H1 (cell line): Measurements from ENCODE around the gene ADARB2. TPM values are rescaled to one million over a fixed set of nuclear protein-coding genes. Genes with fewer than 3 reads are reported as not detected.

ENCODE experiments used
- CTCF ChIA-PET: fragments of 300-600 bp; sonication (Branson Sonifier 250); formaldehyde crosslinking; loops from one replicate; lab custom pipeline; 2021; ENCODE audit not compliant: partially characterized antibody; lab: Charles Lee
- POLR2A ChIA-PET: fragments of 300-600 bp; sonication (Branson Sonifier 250); formaldehyde crosslinking; loops from one replicate; lab custom pipeline; 2021; ENCODE audit warnings: inconsistent platforms; ENCODE audit not compliant: partially characterized antibody; lab: Charles Lee
- DNase-seq, 2 experiments: peaks; one replicate each; pipeline versions ENCODE4 v3.0.0 to v3.0.0-alpha.2; 2010 to 2022; ENCODE audit warnings: low spot score in 2 of 2, low read depth in 1 of 2, mixed read lengths in 1 of 2
- FAIRE-seq: peaks from 2 replicates; lab custom pipeline; 2011; peaks lifted over from hg19 to GRCh38; lab: Jason Lieb, UNC
- H2AFZ ChIP-seq: 2 replicates; pipeline ENCODE4 v1.8.1; 2012; ENCODE audit warnings: low read length, inconsistent platforms
- H2AK5ac ChIP-seq: 2 replicates; pipeline ENCODE4 v1.6.1; 2013; ENCODE audit warnings: low read depth, low read length
- H2BK120ac ChIP-seq: replicated peaks from 2 replicates; pipeline ENCODE3; 2013; ENCODE audit warnings: low read depth, low read length, inconsistent platforms
- H2BK12ac ChIP-seq: 2 replicates; pipeline ENCODE4 v1.6.1; 2013; ENCODE audit warnings: low read depth, low read length
- H2BK15ac ChIP-seq: 2 replicates; pipeline ENCODE4 v1.6.1; 2013; ENCODE audit warnings: low read length
- H2BK20ac ChIP-seq: 2 replicates; pipeline ENCODE4 v1.6.1; 2013; ENCODE audit warnings: low read length
- H2BK5ac ChIP-seq: 2 replicates; pipeline ENCODE4 v1.6.1; 2013; ENCODE audit warnings: low read depth, low read length
- H3K14ac ChIP-seq: 2 replicates; pipeline ENCODE4 v1.6.1; 2013; ENCODE audit warnings: inconsistent platforms; ENCODE audit not compliant: insufficient read length
- H3K18ac ChIP-seq: 2 replicates; pipeline ENCODE4 v1.6.1; 2013; ENCODE audit warnings: low read length; ENCODE audit errors: extremely low read depth
- H3K23ac ChIP-seq: 2 replicates; pipeline ENCODE4 v1.6.1; 2013; ENCODE audit warnings: inconsistent platforms; ENCODE audit not compliant: insufficient read length
- H3K23me2 ChIP-seq: 2 replicates; pipeline ENCODE4 v1.6.1; 2013; ENCODE audit warnings: low read depth, low read length
- H3K27ac ChIP-seq: 2 replicates; pipeline ENCODE4 v1.6.1; 2011; ENCODE audit warnings: low read depth, low read length, inconsistent platforms
- H3K27me3 ChIP-seq, 4 experiments: replicated peaks in 1 of 4; 1 replicate in 1 of 4; 2 replicates in 3 of 4; pipeline versions ENCODE4 v1.6.1 to v1.8.1; 2011 to 2013; ENCODE audit warnings: low read length in 3 of 4, mild to moderate bottlenecking in 3 of 4, inconsistent platforms in 2 of 4, mixed read lengths in 2 of 4, moderate library complexity in 1 of 4; ENCODE audit not compliant: control insufficient read depth in 3 of 4, insufficient read depth in 3 of 4; ENCODE audit errors: extremely low read depth in 1 of 4
- H3K36me3 ChIP-seq, 4 experiments: 2 replicates each; pipeline versions ENCODE4 v1.6.1 to v1.8.1; 2011 to 2013; ENCODE audit warnings: mild to moderate bottlenecking in 4 of 4, low read length in 3 of 4, moderate library complexity in 2 of 4, control low read depth in 1 of 4, inconsistent platforms in 1 of 4; ENCODE audit not compliant: insufficient read depth in 4 of 4, control insufficient read depth in 2 of 4
- H3K4ac ChIP-seq: replicated peaks from 2 replicates; pipeline ENCODE3; 2013; ENCODE audit warnings: low read length, low read depth, mixed read lengths, inconsistent platforms; ENCODE audit not compliant: insufficient read length
- H3K4me1 ChIP-seq, 4 experiments: replicated peaks in 1 of 4; 1 replicate in 1 of 4; 2 replicates in 3 of 4; pipeline versions ENCODE4 v1.6.1 to v1.8.1; 2011 to 2013; ENCODE audit warnings: low read length in 3 of 4, inconsistent platforms in 2 of 4, mixed read lengths in 1 of 4; ENCODE audit not compliant: insufficient read depth in 4 of 4, control insufficient read depth in 3 of 4
- H3K4me2 ChIP-seq, 2 experiments: 2 replicates each; pipeline versions ENCODE4 v1.6.1 to v1.8.1; 2011 to 2013; ENCODE audit warnings: low read depth in 2 of 2, low read length in 2 of 2, control low read depth in 1 of 2, inconsistent platforms in 1 of 2, mild to moderate bottlenecking in 1 of 2; ENCODE audit not compliant: insufficient read depth in 1 of 2
- H3K4me3 ChIP-seq, 4 experiments: fragments of 200-600, 300-600 bp in 1 of 4; sonication (generic), shearing (Covaris generic), sonication (Bioruptor Twin) in 1 of 4; 2 replicates each; pipeline versions ENCODE4 v1.5.1 to v1.8.1; 2011 to 2016; ENCODE audit warnings: low read length in 4 of 4, low read depth in 3 of 4, control low read depth in 2 of 4, inconsistent platforms in 2 of 4, mild to moderate bottlenecking in 2 of 4, mixed read lengths in 1 of 4, moderate library complexity in 1 of 4; ENCODE audit not compliant: insufficient read depth in 2 of 4; ENCODE audit errors: extremely low read depth in 1 of 4
- H3K56ac ChIP-seq: replicated peaks from 2 replicates; pipeline ENCODE3; 2013; ENCODE audit warnings: low read depth, mild to moderate bottlenecking, mixed read lengths, low read length, inconsistent platforms; ENCODE audit not compliant: insufficient read length
- H3K79me1 ChIP-seq: 2 replicates; pipeline ENCODE4 v1.6.1; 2013; ENCODE audit warnings: low read depth, low read length, control low read depth
- H3K79me2 ChIP-seq, 2 experiments: 2 replicates each; pipeline versions ENCODE4 v1.6.1 to v1.8.1; 2012 to 2013; ENCODE audit warnings: low read length in 2 of 2, mild to moderate bottlenecking in 2 of 2, inconsistent platforms in 1 of 2; ENCODE audit not compliant: insufficient read depth in 2 of 2, control insufficient read depth in 1 of 2
- H3K9ac ChIP-seq, 4 experiments: replicated peaks in 1 of 4; 1 replicate in 1 of 4; 2 replicates in 3 of 4; pipeline versions ENCODE4 v1.6.1 to v1.8.1; 2011 to 2013; ENCODE audit warnings: low read depth in 3 of 4, low read length in 3 of 4, control low read depth in 2 of 4, mild to moderate bottlenecking in 2 of 4, moderate library complexity in 2 of 4, inconsistent platforms in 1 of 4; ENCODE audit errors: extremely low read depth in 1 of 4
- H3K9me3 ChIP-seq, 2 experiments: 2 replicates each; pipeline versions ENCODE4 v1.6.1 to v1.8.1; 2012 to 2013; ENCODE audit warnings: mild to moderate bottlenecking in 2 of 2, moderate library complexity in 2 of 2, control low read depth in 1 of 2, inconsistent platforms in 1 of 2, low read depth in 1 of 2, low read length in 1 of 2, mixed read lengths in 1 of 2; ENCODE audit not compliant: insufficient read depth in 2 of 2
- H4K20me1 ChIP-seq, 2 experiments: replicated peaks in 1 of 2; 2 replicates each; pipeline versions ENCODE3 to v1.8.1; 2011 to 2013; ENCODE audit warnings: inconsistent platforms in 2 of 2, low read length in 2 of 2, mild to moderate bottlenecking in 1 of 2; ENCODE audit not compliant: insufficient read depth in 2 of 2, control insufficient read depth in 1 of 2
- H4K5ac ChIP-seq: 2 replicates; pipeline ENCODE4 v1.6.1; 2013; ENCODE audit warnings: low read length, low read depth, mixed read lengths, inconsistent platforms; ENCODE audit not compliant: insufficient read length
- H4K8ac ChIP-seq: 2 replicates; pipeline ENCODE4 v1.8.0; 2013; ENCODE audit warnings: mild to moderate bottlenecking, moderate library complexity, low read length, inconsistent platforms; ENCODE audit not compliant: insufficient read depth; ENCODE audit errors: extremely low read depth
- H4K91ac ChIP-seq: replicated peaks from 2 replicates; pipeline ENCODE3; 2013; ENCODE audit warnings: low read length, mixed read lengths, inconsistent platforms; ENCODE audit not compliant: insufficient read length
- EZH2 ChIP-seq: fragments of 200-600 bp; sonication (generic); IDR thresholded peaks from 2 replicates; pipeline ENCODE4 v1.7.1; 2012; ENCODE audit warnings: low read depth, mild to moderate bottlenecking, moderate library complexity, low read length, inconsistent platforms; ENCODE audit not compliant: severe bottlenecking
- NANOG ChIP-seq: IDR thresholded peaks from 2 replicates; pipeline ENCODE4 v1.6.1; 2011; ENCODE audit warnings: low read length, low read depth, mild to moderate bottlenecking, inconsistent platforms; ENCODE audit not compliant: insufficient read depth, poor library complexity, severe bottlenecking
- TBP ChIP-seq: IDR thresholded peaks from 2 replicates; pipeline ENCODE4 v1.6.1; 2011; ENCODE audit warnings: low read depth, low read length, improper control_type of control experiment
- WGBS, 2 experiments: shearing (Covaris generic) in 1 of 2; methylation state at CpG; one replicate each; pipeline versions ENCODE4 v1.1.6 to v1.1.7; 2013 to 2015; ENCODE audit warnings: low lambda C conversion rate in 2 of 2, mixed read lengths in 2 of 2, inconsistent platforms in 1 of 2, low coverage in 1 of 2, missing lambda C conversion rate in 1 of 2; ENCODE audit not compliant: insufficient replicate concordance in 2 of 2, insufficient coverage in 1 of 2, insufficient read length in 1 of 2; ENCODE audit errors: extremely low coverage in 1 of 2, missing lambda C conversion rate in 1 of 2; 5-methylcytosine and 5-hydroxymethylcytosine counted together
- polyA plus RNA-seq, 7 experiments: library from polyadenylated mRNA; depleted of rRNA in 3 of 7; stranded (reverse) in 5 of 7; unstranded in 2 of 7; fragments of >200 nt in 5 of 7; fragments of 200-250 nt in 2 of 7; gene quantifications; 1 replicate in 5 of 7; 2 replicates in 1 of 7; 4 replicates in 1 of 7; pipeline versions ENCODE4 v1.2.1 to v1.2.3, GENCODE V29; 2011 to 2013; ENCODE audit warnings: missing spikeins in 2 of 7, mixed read lengths in 2 of 7
- total RNA-seq: library from RNA; stranded (reverse); fragmentation: NEBNext Ultra II Directional; extraction: Animal tissue kit (Norgen Biotek cat#: 25700); gene quantifications from 2 replicates; pipeline ENCODE4 v1.2.1, GENCODE V29; 2021

The ADARB2 gene
- total and polyA plus RNA-seq, 2 of the 8 experiments (the other 6 are each of a cell fraction or from before 2014, with no cell fraction given) = 2.2 to 2.8 TPM

DNA sequence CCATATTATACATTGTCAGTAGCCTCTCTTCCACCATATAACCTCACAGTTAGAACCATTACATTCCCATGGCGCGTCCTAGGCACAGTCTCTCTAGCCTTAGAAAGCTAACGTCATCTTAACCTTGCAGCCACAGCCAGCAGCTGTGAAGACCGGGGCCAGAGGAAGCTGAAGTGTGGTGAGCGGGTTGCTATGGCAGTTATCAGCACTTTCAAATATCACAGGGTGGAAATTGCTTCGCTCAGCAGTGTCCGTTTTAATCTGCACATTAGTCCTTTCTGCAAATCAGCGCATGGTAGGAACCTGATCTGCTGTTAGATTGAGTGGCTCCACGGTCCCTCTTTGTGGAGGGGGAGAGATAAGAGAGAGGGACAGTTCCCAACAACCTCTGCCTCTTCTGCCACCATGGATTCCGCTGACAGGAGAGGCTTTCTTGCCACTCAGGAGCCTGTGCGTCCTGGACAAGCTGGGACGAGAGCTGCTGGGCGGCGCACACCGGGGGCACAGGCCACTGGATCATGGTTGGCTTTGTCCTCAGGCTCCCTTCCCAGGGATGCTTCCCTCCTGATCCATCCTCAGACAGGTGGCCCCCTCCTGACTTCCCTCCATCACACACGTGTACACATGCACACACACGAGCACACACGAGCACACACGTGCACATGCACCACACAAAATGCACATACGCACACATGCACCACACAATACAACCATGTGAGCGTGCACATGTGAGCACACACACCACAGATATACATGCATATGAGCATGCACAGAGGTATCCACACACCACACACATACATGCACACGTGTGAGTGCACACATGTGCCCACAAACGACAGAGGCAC is 587.3 kb downstream of the ADARB2 start:
- Histone ChIP-seq H2BK5ac (no peak overlapping the region), H2BK20ac (no peak overlapping the region), H3K23ac (no peak overlapping the region), H4K8ac (no peak overlapping the region), H4K91ac (no peak overlapping the region), H3K18ac (no peak overlapping the region), H3K23me2 (no peaks in the 10 kb centered on the region), H2BK12ac (peak overlapping the region; percentile 60; the same call in 1 of the 2 replicates), H4K20me1 (peaks cover 0 to 4% of the 10 kb centered on the region in 2 experiments), H2BK120ac (no peak overlapping the region), H3K9me3 (peaks cover 0 to 3% of the 10 kb centered on the region in 2 experiments; a peak in 1 of 4 replicates), H3K4me1 (no peaks in the 10 kb centered on the region), H3K36me3 (no peaks in the 10 kb centered on the region), H2BK15ac (no peak overlapping the region), H3K56ac (no peak overlapping the region), H4K5ac (no peak overlapping the region), H3K27me3 (peaks cover 0 to 2% (median 0%) of the 10 kb centered on the region in 4 experiments; a peak in 2 of 7 replicates), H2AFZ (no peak overlapping the region), H3K27ac (no peak overlapping the region; the same call in 1 of the 2 replicates), H3K9ac (no peak overlapping the region), H3K79me1 (no peaks in the 10 kb centered on the region), H3K4me3 (no peak overlapping the region), H3K14ac (no peak overlapping the region), H3K4me2 (no peak overlapping the region), H3K4ac (no peak overlapping the region), H3K79me2 (no peaks in the 10 kb centered on the region), H2AK5ac (no peak overlapping the region)
- ChIA-PET POLR2A (no interaction called here), CTCF (interaction anchor here (1.0 to 2.1 kb wide), 2 partner anchors 11 to 59 kb away, joined by 3 to 6 read pairs; no protein-coding TSS in a partner anchor)
- 94% methylated on average over 23 of the region's 23 CpGs; no CpG with 5 or more reads in 1 of the 2 experiments for WGBS, 2 experiments
- DNase-seq (peak in 1 of 2 experiments; percentile 33), FAIRE-seq (no peak)
- TF ChIP-seq TBP (no peak), EZH2 (no peak), NANOG (no peak)
